HepG2 (cell line): ENCODE results near the gene DOCK2. TPM values are rescaled to one million over a fixed set of nuclear protein-coding genes. Genes with fewer than 3 reads are reported as not detected.

Experiments used
- ATAC-seq: fragments of 200-7000 bp; cut with Tn5 transposase; 3 replicates; pipeline ENCODE4 v1.9.1; 2020; ENCODE audit warnings: mild to moderate bottlenecking, moderate library complexity
- BruUV-seq: library from RNA; stranded (reverse); fragments of 400-500 nt; replicated peaks from 2 replicates; lab custom pipeline; 2021; lab: Mats Ljungman, UMichigan
- CTCF ChIA-PET: fragments of 300-600 bp; formaldehyde crosslinking; extraction: SDS; loops from one replicate; lab custom pipeline; 2021; ENCODE audit warnings: low total read pairs, inconsistent platforms, low intra/inter-chr PET ratio; lab: Yijun Ruan, JAX
- POLR2A ChIA-PET: fragments of 350-600 bp; sonication (Branson Sonifier 250); formaldehyde crosslinking; loops from one replicate; lab custom pipeline; 2020; ENCODE audit warnings: antibody characterized with exemption, inconsistent platforms; lab: Yijun Ruan, JAX
- DNase-seq: peaks from one replicate; pipeline ENCODE4 v3.0.0-alpha.2; 2015; ENCODE audit warnings: low spot score
- FAIRE-seq: peaks from 3 replicates; lab custom pipeline; 2011; peaks lifted over from hg19 to GRCh38; lab: Jason Lieb, UNC
- H2AFZ ChIP-seq: one replicate; pipeline ENCODE4 v1.6.1; 2011; ENCODE audit warnings: low read length, inconsistent platforms
- H3K27ac ChIP-seq: fragments of 300-600 bp; 3 replicates; pipeline ENCODE4 v1.8.0; 2011; ENCODE audit warnings: mixed run types, mild to moderate bottlenecking, mixed read lengths, low read length, inconsistent platforms; ENCODE audit not compliant: insufficient read depth; ENCODE audit errors: extremely low read length
- H3K27me3 ChIP-seq, 2 experiments: fragments of 200-600 bp in 1 of 2; 2 replicates in 1 of 2; 3 replicates in 1 of 2; pipeline versions ENCODE4 v1.6.0 to v1.8.0; 2011; ENCODE audit warnings: low read length in 2 of 2, mild to moderate bottlenecking in 2 of 2, moderate library complexity in 2 of 2, inconsistent platforms in 1 of 2; ENCODE audit not compliant: insufficient read depth in 2 of 2, control insufficient read depth in 1 of 2
- H3K36me3 ChIP-seq, 2 experiments: fragments of 200-600 bp in 1 of 2; replicated peaks in 1 of 2; 2 replicates in 1 of 2; 3 replicates in 1 of 2; pipeline versions ENCODE4 v1.5.1 to v1.8.0; 2011; ENCODE audit warnings: low read length in 2 of 2, inconsistent platforms in 1 of 2; ENCODE audit not compliant: insufficient read depth in 2 of 2, control insufficient read depth in 1 of 2
- H3K4me1 ChIP-seq: 2 replicates; pipeline ENCODE4 v1.5.1; 2012; ENCODE audit warnings: low read length, inconsistent platforms; ENCODE audit not compliant: insufficient read depth
- H3K4me2 ChIP-seq: 2 replicates; pipeline ENCODE4 v1.6.0; 2011; ENCODE audit warnings: low read depth, low read length, inconsistent platforms
- H3K4me3 ChIP-seq, 3 experiments: fragments of 200-600 bp in 1 of 3; sonication (generic), shearing (Covaris generic) in 1 of 3; replicated peaks in 1 of 3; 2 replicates each; pipeline ENCODE4 v1.5.1; 2011 to 2016; ENCODE audit warnings: low read length in 3 of 3, inconsistent platforms in 2 of 3, low read depth in 2 of 3, mild to moderate bottlenecking in 2 of 3, control low read depth in 1 of 3, mixed read lengths in 1 of 3; ENCODE audit not compliant: insufficient read depth in 1 of 3
- H3K79me2 ChIP-seq: one replicate; pipeline ENCODE4 v1.6.1; 2011; ENCODE audit warnings: low read length, inconsistent platforms; ENCODE audit not compliant: insufficient read depth
- H3K9ac ChIP-seq: 2 replicates; pipeline ENCODE4 v1.6.0; 2011; ENCODE audit warnings: mild to moderate bottlenecking, low read depth, low read length, inconsistent platforms; ENCODE audit not compliant: insufficient read depth
- H3K9me3 ChIP-seq: 2 replicates; pipeline ENCODE4 v1.5.1; 2012; ENCODE audit warnings: mild to moderate bottlenecking, low read length
- H4K20me1 ChIP-seq: 2 replicates; pipeline ENCODE4 v1.6.0; 2011; ENCODE audit warnings: inconsistent platforms, mild to moderate bottlenecking, low read length, moderate library complexity; ENCODE audit not compliant: insufficient read depth
- EZH2 ChIP-seq: conservative IDR thresholded peaks from 2 replicates; pipeline ENCODE4 v1.6.1; 2012; ENCODE audit warnings: mild to moderate bottlenecking, low read depth, low read length, moderate library complexity
- KDM5B ChIP-seq: sonication (generic); formaldehyde crosslinking; IDR thresholded peaks from 2 replicates; pipeline ENCODE4 v1.4.0; 2020; ENCODE audit warnings: missing genetic modification reagents, mild to moderate bottlenecking, borderline replicate concordance
- SMARCE1 ChIP-seq: fragments of 450-650 bp; IDR thresholded peaks from 2 replicates; pipeline ENCODE4 v1.6.1; 2017; ENCODE audit warnings: borderline replicate concordance
- ZNF576 ChIP-seq: sonication (generic); formaldehyde crosslinking; IDR thresholded peaks from 2 replicates; pipeline ENCODE4 v1.4.0; 2020; ENCODE audit warnings: mild to moderate bottlenecking, missing genetic modification reagents
- WGBS: methylation state at CpG from one replicate; pipeline ENCODE4 v1.1.6; 2017; ENCODE audit warnings: low lambda C conversion rate; 5-methylcytosine and 5-hydroxymethylcytosine counted together
- in situ Hi-C: cut with HindIII; loops from 2 replicates; pipeline ENCODE4 v1.10.0; 2017; ENCODE audit warnings: low pct_unique_long_range_greater_than_20kb; ENCODE audit not compliant: extremely low pct_ligation_motif_present
- intact Hi-C: fragments of 100-400 bp; cut with micrococcal nuclease; formaldehyde crosslinking; loops from one replicate; pipeline ENCODE4 v1.10.0; 2022; ENCODE audit not compliant: unreplicated experiment
- polyA plus RNA-seq, 8 experiments: library from polyadenylated mRNA; depleted of rRNA in 3 of 8; stranded (reverse) in 7 of 8; unstranded in 1 of 8; fragments of >200 nt; fragmentation: Illumina TruSeq in 4 of 8; extraction: Trizol in 4 of 8; gene quantifications; 2 replicates each; pipeline versions ENCODE4 v1.2.1 to v1.2.3, GENCODE V29; 2011 to 2016; ENCODE audit warnings: low read depth in 4 of 8, missing spikeins in 1 of 8, mixed read lengths in 1 of 8; ENCODE audit not compliant: insufficient read depth in 1 of 8
- total RNA-seq, 5 experiments: library from RNA; depleted of rRNA; stranded (reverse); fragments of >200 nt; fragmentation: Illumina TruSeq; extraction: Trizol; gene quantifications; 2 replicates each; pipeline ENCODE4 v1.2.3, GENCODE V29; 2016; ENCODE audit warnings: low read depth in 1 of 5

The DOCK2 gene
- total and polyA plus RNA-seq, 2 of the 13 experiments (the other 11 are each of a cell fraction or from before 2014, with no cell fraction given), result not detected

DNA sequence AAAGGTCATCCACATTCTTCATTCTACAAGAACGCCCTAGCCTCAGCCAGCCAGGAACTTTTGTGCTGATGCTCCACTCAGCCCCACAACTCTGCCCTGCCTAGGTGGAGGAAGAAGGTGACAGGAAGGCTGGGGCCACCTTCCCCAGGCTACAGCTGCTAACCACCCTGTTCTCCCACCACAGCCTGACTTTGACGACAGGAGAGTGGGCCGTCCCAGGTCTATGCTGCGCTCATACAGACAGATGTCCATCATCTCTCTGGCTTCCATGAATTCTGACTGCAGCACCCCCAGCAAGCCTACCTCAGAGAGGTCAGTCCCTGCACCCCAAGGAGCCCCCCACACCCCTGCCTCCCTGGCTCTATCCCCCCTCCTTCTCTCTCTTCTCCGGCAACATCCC is 440.5 kb downstream of the DOCK2 start (continued):
- TF ChIP-seq KDM5B (CRISPR knock-in tag), result no peak
- no peak for TF ChIP-seq ZNF576 (CRISPR knock-in tag)

DNA sequence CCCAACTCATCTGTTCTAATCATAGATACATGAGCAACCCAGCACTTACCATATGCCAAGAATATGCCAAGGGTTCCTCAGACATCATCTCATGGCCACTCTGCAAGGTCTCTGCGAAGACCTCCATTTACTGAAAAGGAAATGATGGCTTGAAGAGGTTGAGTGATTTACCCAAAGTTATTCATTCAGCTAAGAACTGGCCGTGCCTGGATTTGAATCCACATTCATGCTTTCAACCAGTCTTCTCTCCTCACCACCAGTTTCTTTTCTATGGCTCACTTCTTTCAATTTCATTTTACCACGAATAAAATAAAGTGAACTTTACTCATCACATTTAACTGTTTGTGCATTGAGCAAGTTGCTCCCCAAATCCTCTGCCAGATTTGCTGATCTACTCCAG is 441.4 kb downstream of the DOCK2 start:
- no peak overlapping the region for H3K4me2 ChIP-seq
- no peak for DNase-seq
- H3K27ac ChIP-seq, result no peak overlapping the region
- no TSS peak for BruUV-seq
- H3K4me3 ChIP-seq, result no peak overlapping the region
- no peaks in the 10 kb centered on the region for H3K79me2 ChIP-seq
- no peak overlapping the region for H2AFZ ChIP-seq
- in situ Hi-C loops, result no loop called here
- CTCF ChIA-PET, result no interaction called here
- TF ChIP-seq SMARCE1, result no peak
- TF ChIP-seq, all 625 proteins: peak for 0
- POLR2A ChIA-PET, result no interaction called here
- Histone ChIP-seq H3K4me1 (no peaks in the 10 kb centered on the region), H3K9me3 (no peaks in the 10 kb centered on the region), H4K20me1 (no peaks in the 10 kb centered on the region), H3K9ac (no peak overlapping the region), H3K27me3 (no peaks in the 10 kb centered on the region), H3K36me3 (no peaks in the 10 kb centered on the region)
- whole genome bisulfite sequencing, result 25% methylated on average over 3 of the region's 3 CpGs
- no peak for FAIRE-seq
- ATAC-seq, result no peak
- intact Hi-C loops, result no loop called here

DNA sequence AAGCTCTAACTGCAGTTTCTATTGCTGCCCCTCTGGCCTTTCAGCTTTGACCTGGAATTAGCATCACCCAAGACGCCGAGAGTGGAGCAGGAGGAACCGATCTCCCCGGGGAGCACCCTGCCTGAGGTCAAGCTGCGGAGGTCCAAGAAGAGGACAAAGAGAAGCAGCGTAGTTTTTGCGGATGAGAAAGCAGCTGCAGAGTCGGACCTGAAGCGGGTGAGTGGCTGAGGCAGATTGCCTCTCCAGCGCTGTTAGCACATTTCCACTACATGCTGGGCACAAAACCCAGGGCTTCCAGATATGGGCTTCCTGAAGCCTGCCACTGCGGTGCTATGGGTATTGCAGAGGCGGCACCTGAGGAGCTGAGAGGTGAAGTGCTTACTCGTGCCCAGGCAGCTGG is 441.9 kb downstream of the DOCK2 start:
- Histone ChIP-seq H3K79me2 (no peaks in the 10 kb centered on the region), H3K27ac (no peak overlapping the region), H2AFZ (no peak overlapping the region), H3K4me3 (no peak overlapping the region), H3K4me2 (no peak overlapping the region), H3K36me3 (no peaks in the 10 kb centered on the region), H3K27me3 (no peaks in the 10 kb centered on the region), H3K4me1 (no peaks in the 10 kb centered on the region), H4K20me1 (no peaks in the 10 kb centered on the region), H3K9me3 (no peaks in the 10 kb centered on the region), H3K9ac (no peak overlapping the region)
- in situ Hi-C loops, result no loop called here
- BruUV-seq, result no TSS peak
- ChIA-PET POLR2A (no interaction called here), CTCF (no interaction called here)
- 33% methylated on average over 11 of the region's 13 CpGs for WGBS
- FAIRE-seq (no peak), ATAC-seq (no peak), DNase-seq (no peak)
- intact Hi-C loops, result no loop called here
- TF ChIP-seq EZH2, result no peak
